Activated CD8-positive, alpha-beta memory T cell treated with anti-CD3 and anti-CD28 coated beads for 24 hours (primary cell): ENCODE measurements around the gene TTC39B.
A peak's percentile ranks its signal among the peaks of the same experiment; 100 is the strongest.

Experiments used
- DNase-seq: peaks from one replicate; pipeline ENCODE4 v3.0.0-alpha.2; 2020

Gene TTC39B

DNA sequence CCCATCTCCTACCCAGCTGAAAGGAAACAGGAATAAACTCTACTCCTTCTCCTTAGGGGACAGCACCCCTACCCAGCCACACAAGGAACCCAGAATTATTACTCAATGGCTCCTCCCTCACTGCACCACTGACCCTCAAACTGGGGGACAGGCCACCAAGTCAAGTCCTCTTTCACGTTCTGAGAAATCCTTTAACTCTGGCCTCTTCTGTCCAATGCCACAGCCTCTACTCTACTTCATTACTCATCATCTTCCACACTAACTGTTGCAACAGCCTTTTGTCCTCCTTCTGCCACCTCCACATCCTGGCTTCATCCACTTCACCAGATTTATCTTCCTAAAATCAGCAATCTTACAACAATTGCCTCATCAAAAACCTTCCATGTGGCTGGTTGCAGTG lies 6.8 kb downstream of the TTC39B start:
- DNase-seq: no peak

DNA sequence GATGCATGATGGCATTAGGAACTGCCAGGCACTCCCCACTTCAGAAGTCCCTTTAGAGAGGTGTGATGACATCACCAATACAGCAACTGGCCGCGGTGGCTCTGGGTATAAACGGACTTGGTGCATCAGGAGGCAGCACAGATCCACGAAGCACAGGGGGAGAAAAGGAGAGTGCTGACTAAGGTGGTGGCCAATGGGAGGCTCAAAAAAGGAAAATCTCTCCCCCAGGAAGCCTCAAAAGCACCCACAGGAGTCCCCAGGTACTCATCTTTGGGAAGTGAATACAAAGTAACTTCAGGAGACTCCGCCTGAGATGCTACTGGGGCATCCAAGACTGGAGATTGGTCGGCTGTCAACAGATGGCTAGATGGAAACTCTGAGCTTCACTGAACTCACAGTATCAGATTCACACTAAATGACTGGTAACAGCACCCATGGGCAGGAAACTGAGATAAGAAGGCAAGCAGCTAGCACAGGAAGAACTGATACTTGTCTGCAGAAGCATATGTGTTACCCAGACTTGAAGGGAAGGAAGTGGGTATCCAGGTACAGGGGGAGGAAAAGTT lies 7.6 kb downstream of the TTC39B start:
- DNase-seq: peak; percentile 84

DNA sequence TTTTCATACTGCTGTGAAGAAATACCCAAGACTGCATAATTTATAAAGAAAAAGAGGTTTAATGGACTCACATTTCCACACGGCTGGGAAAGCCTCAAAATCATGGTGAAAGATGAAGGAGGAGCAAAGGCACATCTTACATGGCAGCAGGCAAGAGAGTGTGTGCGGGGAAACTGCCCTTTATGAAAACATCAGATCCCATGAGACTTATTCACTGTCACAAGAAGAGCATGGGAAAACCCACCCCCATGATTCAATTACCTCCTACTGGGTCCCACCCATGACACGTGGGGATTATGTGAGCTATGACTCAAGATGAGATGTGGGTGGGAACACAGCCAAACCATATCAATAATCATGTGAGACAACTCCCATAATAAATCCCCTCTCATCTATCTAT lies 8.7 kb downstream of the TTC39B start:
- DNase-seq: no peak

DNA sequence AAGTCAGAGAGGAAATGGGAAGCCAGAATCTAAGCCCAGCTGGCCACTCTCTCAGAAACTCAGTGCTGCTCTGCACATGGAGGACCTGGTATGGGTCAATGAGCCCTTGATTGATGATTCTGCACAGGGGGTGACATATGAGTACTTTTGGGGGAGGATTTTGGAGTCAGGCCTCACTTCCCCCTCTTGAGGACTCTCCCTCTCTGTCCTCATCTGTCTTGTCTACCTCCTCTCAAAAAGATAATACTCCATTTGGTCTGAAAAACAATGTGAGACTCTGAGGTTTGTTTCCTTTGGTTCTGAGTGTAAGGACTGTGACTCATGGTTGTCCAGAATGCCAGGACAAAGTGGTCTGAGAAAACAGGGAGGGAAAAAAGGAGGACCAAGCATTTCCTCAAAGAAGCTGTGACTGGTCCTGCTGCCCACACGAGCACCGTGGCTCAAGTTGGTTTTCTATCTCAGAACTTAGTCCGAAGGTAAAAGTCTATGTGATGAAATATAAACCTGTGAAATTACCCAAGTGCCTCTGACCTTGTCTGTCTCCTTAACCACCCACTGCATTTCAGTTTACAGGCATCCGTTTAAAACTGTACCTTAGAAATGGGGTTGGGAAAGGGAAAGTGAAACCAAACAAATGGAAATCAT lies 11.1 kb downstream of the TTC39B start:
- DNase-seq: peak; percentile 74

DNA sequence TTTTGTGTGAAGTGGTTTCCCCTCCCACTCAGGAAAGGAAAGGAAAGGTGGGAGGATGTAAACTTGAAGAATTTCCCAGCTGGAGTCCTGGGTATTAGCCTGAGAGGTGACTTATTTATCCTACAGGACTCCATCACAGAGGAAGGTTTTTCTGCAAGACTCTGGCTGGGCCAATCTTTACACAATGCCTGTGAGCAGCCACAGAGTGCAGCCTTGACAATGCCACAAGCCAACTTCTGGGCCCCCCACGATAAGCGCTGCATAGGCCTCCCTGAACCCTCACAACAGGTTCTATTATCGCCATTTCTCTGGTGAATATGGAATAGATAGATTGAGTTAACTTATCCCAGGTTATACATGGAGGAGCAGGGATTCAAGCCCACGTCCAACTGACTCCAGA lies 12.4 kb downstream of the TTC39B start:
- DNase-seq: no peak

DNA sequence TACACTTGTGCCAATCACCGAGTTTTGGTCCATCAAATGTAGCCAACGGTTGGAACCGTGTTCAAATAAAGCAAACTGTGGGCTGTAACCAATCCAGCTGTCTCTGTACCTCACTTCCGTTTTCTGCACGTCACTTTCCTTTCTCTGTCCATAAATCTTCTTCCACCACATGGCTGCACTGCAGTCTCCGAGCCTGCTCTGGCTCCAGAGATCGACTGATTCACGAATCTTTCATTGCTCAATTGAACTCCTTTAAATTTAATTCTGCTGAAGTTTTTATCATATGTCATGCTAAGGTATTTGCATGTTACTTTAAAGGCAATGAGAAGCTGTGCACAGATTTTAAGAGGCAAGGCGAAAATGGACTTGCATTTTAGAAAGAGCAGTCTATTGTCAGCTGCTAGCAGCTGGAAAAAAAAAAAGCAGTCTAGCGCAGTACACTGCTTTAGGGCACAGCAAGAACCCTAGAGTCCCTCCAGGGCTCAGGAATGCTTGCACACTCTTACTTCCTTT lies 13.2 kb downstream of the TTC39B start:
- DNase-seq: no peak

DNA sequence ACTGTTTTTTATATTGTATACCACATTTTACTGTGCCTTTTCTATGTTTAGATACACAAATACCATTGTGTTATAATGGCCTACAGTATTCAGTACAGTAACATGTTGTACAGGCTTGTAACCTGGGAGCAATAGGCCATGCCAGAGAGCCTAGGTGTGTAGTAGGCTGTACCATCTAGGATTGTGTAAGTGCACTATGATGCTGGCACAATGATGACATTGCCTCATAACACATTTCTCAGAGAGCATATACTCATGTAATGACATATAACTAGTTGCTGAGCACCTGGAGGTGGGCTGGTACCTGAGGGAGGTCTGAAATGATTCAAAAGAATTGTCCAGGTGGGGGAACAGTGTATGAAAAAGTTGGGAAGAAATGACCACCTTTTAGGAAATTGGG lies 13.9 kb downstream of the TTC39B start:
- DNase-seq: no peak

DNA sequence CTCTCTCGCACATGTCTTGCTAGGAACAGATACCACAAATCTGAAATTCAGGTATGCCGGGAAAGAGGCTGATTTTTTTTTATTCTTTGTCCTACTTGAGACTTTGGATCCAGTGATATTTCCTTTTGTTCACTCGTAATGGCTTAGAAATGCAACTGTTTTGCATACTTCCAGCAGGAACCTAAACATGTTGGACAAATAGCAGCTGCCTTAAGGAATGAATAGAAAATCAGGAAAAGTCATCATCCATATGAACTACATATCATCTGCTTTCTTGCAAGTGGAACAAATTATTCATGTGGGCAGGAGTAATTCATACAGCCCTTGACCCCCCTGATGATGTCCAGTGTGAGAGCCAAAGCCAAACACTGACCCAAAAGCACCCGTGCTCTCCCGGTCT lies 17.4 kb downstream of the TTC39B start:
- DNase-seq: no peak

DNA sequence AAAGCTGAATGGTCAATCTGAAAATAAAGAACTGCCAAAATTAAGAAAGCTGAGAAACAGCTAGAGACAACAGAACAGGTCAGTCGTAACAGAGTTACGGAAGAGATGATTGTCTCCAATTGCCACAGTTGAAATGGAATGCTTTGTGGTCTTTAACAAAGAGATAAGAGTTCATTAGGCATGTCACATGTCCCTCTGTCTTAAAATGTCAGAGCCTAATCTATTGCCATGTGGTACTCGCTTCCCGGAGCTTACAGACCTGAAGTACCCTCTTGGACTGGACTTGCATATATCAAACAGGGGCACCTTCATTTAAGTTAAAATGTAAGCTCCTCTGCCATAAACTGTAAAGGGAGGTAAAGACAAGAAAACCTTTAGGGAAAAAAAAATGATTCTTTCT lies 19.7 kb downstream of the TTC39B start:
- no peak for DNase-seq

DNA sequence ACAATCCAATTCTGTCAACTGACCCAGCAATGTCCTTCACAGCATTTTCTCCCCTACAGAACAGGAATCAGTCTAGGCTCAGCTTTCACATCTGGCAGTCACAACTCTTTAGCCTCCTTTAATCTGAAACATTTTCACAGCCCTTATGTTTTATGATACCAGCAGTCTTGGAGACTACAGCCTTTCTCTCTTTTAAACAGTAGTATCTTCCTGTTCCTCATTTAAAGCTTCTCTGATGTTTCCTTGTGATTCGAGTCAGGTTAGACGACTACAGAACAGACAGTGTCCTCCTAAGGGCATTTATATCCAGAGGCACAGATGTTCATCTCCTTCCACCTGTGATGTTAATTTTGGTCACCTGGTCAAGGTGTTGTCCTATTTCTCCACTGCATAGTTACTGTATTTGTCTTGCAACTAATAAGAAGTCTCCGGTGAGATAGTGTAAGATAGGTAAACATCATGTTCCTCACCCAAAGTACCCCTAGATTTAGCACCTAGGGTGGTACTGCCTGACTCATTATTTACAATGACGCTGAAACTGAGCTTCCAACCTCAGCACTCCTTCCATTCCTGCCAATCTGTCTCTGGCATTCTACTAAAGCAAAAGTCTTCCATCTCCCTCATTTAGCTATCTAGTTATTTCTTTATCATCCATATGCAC lies 20.7 kb downstream of the TTC39B start:
- no peak for DNase-seq

DNA sequence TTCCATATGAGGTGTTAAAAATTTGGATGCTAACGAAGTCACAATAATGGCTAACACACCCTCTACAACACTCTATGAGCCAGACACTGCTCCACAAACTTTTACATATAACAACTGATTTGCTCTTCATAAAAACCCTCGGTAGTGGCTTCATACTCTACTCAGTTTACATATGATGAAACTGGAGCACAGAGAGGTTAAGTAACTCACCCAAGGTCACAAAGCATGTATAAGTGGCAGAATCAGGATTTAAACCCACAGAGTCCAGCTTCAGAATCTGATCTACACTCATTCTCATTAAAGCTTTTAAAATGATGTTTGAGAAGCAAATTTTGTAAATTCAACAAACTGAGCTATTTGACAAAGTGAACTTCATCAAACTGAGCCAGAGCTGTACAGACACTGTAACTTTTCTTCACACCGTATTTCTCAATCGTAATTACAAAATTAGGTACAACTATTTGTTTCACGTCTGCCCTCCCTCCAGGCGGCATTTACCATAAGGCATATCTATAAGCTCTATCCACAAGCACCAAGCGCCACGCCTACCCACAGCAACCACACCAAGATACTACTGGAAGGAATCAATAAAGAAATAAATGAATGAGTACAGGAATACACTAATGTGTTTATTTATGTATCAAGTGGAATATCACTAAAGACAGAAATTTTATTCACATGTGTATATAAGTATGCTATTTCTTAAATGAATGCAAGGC lies 24.3 kb downstream of the TTC39B start:
- no peak for DNase-seq

DNA sequence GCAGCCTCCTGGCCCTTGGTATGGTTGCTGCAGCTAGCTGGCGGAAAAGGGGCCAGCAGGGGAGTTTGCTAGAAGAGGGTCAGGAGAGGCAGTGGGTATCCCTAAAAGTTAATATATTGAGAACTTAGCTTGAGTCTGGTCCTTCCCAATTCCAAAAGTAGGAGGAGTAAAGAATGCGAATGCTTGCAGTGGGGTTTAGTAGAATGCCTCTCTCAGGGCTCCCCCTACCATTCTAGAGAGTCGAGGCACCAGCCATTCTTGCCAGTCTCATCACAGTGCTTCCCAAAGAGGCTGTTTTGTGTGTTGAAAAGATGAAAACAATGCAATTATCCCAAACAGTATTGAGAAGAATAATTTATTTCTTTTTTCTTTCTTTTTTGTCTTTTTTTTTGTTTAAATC lies 26.4 kb downstream of the TTC39B start:
- no peak for DNase-seq

DNA sequence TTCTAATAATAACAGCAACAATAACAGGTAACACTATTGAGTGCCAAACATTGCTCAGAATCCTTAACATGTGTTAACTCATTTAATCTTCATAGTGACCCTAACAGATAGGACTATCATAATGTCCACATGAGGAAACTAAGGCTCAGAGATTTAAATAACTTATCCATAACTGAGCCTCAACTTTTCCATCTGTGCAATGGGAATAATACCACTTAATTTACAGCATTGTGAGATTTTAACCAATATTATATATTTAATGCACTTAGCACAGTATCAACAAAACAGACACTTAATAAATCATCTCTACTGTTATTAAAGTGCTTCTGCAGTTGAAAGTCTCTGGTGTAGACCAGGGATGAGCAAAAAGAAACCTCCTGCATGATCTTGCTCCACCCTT lies 28.2 kb downstream of the TTC39B start:
- no peak for DNase-seq

DNA sequence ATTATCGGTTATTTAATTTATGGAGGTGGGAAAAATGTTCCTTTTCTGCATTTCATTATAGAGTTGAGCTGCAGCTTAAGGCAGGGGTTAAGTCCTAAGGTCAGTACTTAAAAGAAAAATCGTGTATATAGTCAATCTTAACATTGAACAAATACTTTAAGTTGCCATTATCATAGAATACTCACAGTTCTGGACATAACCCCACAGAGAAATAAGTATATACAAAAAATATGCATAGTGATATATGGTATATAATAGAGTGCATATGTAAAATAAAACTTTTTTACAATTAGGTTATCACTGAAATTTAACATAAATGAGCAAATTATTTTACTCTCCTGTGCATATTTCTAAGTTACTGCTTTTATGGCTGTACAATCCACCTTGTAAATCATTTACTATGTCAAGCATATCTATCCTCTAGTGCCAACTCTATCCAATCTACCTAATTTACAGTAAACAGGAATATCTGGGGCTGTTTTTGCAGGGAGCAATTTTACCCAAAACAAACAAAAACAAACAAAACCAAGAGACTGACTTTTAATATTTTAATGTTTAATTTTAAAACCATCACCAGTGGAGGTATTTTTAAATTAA lies 28.8 kb downstream of the TTC39B start:
- DNase-seq: no peak

DNA sequence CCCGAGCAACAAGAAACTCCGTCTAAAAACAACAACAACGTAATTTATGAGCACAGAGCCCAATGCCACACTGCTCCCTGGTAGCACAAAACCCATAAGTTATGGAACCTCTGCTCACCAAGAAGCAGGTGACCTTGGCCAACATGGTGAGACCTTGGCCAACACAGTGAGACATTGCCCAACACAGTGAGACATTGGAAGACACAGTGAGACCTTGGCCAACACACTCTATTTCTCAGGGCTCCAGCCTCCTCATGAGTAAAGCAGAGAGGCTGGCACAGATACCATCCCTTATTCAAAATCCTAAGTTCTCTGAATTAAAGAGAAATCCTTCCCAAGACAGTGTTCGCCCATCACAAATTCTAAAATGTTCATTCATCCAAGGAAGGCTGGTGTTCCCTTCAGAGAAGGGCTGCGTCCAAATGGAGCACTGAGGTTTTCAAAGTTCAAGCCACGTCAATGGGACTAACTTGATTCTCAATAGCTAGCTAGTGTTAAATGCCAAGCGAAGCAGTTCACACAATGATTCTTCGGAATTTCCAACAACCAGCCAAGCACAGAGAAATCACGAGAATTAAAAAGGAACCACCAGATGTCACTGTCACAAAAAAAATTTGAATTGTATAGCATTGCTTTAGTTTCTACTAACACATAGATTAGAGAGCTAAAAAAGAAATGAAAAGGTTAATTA lies 29.5 kb downstream of the TTC39B start:
- no peak for DNase-seq

DNA sequence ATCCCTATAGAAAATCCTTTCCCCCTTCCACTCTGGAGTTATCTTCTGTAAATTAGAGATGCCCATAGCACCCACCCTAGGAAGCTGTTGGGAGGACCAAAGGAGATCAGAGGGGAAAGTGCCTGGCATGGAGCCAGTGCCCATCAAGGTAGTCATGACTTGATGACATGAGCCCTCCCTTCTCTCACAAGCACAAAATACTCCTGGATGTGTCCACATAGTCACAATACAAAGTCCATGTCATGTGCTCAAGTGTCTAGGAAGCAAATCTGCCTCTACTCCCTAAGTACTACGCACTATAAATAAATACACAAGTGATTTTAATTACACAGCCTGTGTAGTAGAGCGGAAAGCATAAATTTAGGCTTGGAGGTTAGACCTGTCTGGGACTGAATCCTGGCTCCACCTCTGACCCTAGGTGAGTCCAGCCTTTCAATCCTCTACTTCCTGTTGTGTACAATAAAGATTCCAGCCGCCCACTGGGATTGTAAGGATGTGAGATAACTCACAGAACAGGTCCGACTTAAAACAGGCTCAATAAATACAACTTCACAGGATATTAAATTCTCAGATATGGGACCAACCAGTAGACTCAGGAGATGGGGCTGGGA lies 30.6 kb downstream of the TTC39B start:
- no peak for DNase-seq

DNA sequence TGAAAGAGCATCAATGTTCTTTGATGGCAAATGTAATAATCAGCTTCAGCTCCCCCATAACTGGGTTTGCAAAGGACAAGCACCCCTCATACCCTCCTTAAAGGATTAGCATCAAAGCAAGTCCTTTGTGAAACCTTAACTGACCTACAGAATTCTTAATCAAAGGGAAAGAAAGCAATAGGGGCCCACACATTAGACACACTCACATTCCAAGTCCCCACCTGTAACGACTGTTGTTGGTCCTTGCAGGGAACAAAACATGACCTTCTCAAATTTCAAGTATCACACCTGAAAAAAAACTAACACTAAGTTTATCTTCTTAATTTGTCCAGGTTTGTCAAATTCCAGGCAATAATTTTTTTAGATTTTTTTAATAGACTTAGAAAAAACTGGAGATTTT lies 32.6 kb downstream of the TTC39B start:
- DNase-seq: no peak

DNA sequence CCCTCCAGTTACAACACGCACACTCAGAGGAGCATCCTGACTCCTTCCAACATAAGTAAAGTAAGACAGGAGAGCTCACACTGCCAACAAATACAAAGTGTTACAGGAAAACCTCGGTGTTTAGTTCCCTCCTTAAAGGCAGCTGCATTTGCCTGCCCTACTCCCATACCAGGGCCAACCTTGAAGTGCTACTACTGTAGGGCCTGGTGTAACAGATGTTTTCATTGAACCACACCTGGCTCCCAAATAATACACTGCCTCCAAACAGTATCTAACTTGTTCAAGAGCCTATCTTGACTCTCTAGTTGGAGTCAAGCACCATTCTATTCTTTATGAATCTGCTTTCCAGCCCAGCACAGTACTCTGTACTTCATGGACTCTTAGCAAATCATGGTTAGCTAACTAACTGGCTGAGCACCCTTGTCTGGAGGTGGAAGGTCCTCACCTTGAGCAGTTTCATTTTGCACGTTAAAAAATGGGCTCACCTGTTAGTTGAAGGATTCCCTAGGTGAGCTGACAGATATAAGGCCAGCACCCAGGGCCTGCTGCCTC lies 34.6 kb downstream of the TTC39B start:
- no peak for DNase-seq

DNA sequence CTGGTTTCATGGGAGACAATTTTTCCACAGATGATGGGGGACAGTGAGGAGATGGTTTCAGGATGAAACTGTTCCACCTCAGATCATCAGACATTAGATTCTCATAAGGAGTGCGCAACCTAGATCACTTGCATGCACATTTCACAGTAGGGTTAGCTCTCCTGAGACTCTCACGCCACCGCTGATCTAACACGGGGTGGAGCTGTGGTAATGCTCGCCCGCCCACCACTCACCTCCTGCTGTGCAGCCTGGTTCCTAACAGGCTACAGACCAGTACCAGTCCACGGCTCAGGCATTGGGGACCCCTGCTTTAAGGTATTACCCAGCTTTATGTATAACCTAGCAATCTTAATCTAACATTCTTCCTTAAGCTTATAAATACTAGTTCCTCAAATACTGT lies 35.6 kb downstream of the TTC39B start:
- DNase-seq: peak; percentile 67

DNA sequence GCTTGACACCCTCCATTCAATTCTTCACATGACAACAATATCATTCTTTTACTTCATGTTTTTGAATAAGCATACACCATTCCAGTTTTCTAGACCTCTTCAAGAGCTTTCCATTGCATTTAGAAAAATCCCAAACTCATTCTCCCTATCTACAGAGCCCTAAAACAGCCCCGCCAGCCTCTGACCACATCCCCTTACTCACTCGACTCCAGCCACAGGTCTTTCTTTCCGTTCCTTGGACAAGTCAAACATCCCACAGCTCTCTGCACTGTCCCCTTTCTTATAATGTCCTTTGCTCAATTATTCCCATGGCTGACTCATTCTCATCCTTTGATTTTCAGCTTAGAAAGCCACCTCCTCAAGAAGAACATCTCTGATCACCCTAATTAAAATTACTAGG lies 38.2 kb downstream of the TTC39B start:
- DNase-seq: no peak

DNA sequence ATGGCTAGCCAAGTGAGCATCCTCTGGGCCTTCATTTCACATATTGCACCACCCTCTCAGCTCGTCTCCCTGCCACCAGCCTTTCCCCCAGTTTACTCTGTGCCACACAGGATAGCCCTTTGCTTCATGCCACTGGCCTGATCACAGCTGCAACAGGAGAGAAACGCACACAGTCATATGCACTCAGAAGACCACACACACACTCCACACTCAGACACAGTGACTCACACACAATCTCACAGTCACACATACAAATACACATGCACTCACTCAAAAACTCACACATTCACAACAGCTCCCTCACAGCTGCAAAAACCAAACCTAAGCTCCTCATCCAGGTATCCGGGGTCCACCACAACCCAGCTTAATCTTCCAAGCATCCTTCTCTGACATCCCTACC lies 38.7 kb downstream of the TTC39B start:
- DNase-seq: no peak

DNA sequence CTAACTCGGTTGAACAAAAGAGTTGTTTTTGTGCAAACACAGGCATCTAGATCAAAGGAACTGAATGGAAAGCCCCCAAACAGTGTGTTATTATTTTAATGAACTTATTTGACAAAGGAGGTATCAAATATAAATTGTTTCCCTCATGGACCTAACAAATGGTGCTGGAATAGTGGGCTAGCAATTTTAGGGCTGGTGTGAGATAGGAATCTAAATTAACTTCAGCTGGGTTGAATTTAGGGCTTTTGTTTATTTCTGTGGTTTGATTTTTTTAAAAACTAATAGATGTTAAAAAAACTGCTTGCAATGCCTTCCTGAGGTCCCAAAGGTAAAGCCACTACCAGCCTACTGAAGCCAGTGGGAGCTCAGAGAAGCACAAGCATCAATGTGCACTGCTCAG lies 42.1 kb downstream of the TTC39B start:
- DNase-seq: no peak
